Fibroblast of peridontal ligament (primary cell): Measurements from ENCODE around the gene ULBP2.
"Not testable (repeated sequence)": the region's sequence is repeated elsewhere in the genome, so short reads cannot be mapped to it uniquely, and the experiment has no call there.

Experiments
- DNase-seq: peaks from one replicate; pipeline ENCODE4 v3.0.0-alpha.2; 2010; ENCODE audit errors: extremely low read depth

The ULBP2 gene

GRCh38 chr6:149968909-149969308 is 27.1 kb downstream of the ULBP2 start:
- not testable (repeated sequence) for DNase-seq

- no peak for DNase-seq
Measured at GRCh38 chr6:149969635-149970034, 27.8 kb downstream of the ULBP2 start.

GRCh38 chr6:149974394-149974793 is 32.6 kb downstream of the ULBP2 start:
- DNase-seq, result not testable (repeated sequence)

- no peak for DNase-seq
Measured at GRCh38 chr6:149974825-149975224, 33.0 kb downstream of the ULBP2 start.

GRCh38 chr6:149975400-149975799 is 33.6 kb downstream of the ULBP2 start:
- no peak for DNase-seq

GRCh38 chr6:149977221-149977620 is 35.4 kb downstream of the ULBP2 start:
- no peak for DNase-seq

GRCh38 chr6:149978610-149979009 is 36.8 kb downstream of the ULBP2 start:
- DNase-seq, result no peak

- DNase-seq, result no peak
Measured at GRCh38 chr6:149979293-149979692, 37.5 kb downstream of the ULBP2 start.

- DNase-seq, result no peak
Measured at GRCh38 chr6:149983145-149983544, 41.3 kb downstream of the ULBP2 start.

- no peak for DNase-seq
Measured at GRCh38 chr6:149984773-149985172, 43.0 kb downstream of the ULBP2 start.

- DNase-seq, result no peak
Measured at GRCh38 chr6:149985481-149985937, 43.7 kb downstream of the ULBP2 start.

GRCh38 chr6:149987602-149988107 is 45.8 kb downstream of the ULBP2 start:
- no peak for DNase-seq

GRCh38 chr6:149988550-149989346 is 46.9 kb downstream of the ULBP2 start:
- DNase-seq, result no peak

- DNase-seq, result no peak
Measured at GRCh38 chr6:149990212-149990660, 48.4 kb downstream of the ULBP2 start.

GRCh38 chr6:149990661-149991471 is 49.1 kb downstream of the ULBP2 start:
- no peak for DNase-seq

- not testable (repeated sequence) for DNase-seq
Measured at GRCh38 chr6:149991472-149991795, 49.6 kb downstream of the ULBP2 start.

GRCh38 chr6:149991838-149992237 is 50.0 kb downstream of the ULBP2 start:
- no peak for DNase-seq

- no peak for DNase-seq
Measured at GRCh38 chr6:149995235-149995750, 53.5 kb downstream of the ULBP2 start.

- DNase-seq, result no peak
Measured at GRCh38 chr6:149995971-149996370, 54.2 kb downstream of the ULBP2 start.
